Right lobe of liver (tissue), 4 donors: ENCODE results near the gene TSEN2.

Experiments used
- CTCF ChIP-seq, 4 donors: fragments of 200-600 bp in 3 of 4; fragments of 450-650 bp in 1 of 4; IDR thresholded peaks; one replicate each; pipeline versions ENCODE4 v1.5.1 to v1.8.0; 2016 to 2022; ENCODE audit warnings: antibody characterized with exemption in 4 of 4, mild to moderate bottlenecking in 2 of 4
- POLR2A ChIP-seq: fragments of 450-650 bp; IDR thresholded peaks from one replicate; pipeline ENCODE4 v1.6.1; 2017; ENCODE audit warnings: antibody characterized with exemption, mild to moderate bottlenecking
- donor health status: DM: no; HTN: no; CAD: no.
- donor health status: DM: no; HTN: no; CAD: no.
- donor health status: DM: no; HTN: yes; CAD: no.

GRCh38 chr3:12545473-12545791, 61.2 kb downstream of the TSEN2 start, which contains the start of gene MKRN2OS:
- TF ChIP-seq CTCF (IDR thresholded peaks at IDR 0.05) (no peak), POLR2A (no peak)
